ENCODE measurements around the gene IRAK4.

DNA sequence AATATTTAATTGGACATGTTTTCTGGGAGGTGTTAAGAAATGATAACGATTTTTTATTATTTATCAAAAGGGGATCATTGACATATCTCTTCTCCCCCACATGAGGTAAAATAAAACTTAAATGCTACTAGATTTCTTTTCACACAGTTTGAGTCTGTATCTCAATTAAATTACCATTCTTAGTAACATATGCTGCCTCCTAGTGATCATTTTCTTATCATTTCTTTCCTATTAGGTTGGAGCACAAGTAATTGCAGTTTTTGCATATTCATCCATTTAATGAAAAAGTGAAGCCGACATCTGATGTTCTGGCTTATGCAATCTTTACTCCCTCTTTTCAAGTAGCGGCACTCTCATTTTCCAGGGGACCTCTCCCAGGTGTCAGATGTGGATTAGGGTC lies 25.1 kb upstream of the IRAK4 start:
- no peak for TF ChIP-seq EZH2 (IDR thresholded peaks at IDR 0.05; ENCODE audit: insufficient read depth, poor library complexity, severe bottlenecking)
- TF ChIP-seq EZH2phosphoT487 (IDR thresholded peaks at IDR 0.05; ENCODE audit: insufficient read depth, low read depth) = no peak

All from GM23248 (cell line).